ENCODE results near the gene B3GALT4. TPM values are rescaled to one million over a fixed set of nuclear protein-coding genes. Genes with fewer than 3 reads are reported as not detected.
A peak's percentile ranks its signal among the peaks of the same experiment; 100 is the strongest.

Gene B3GALT4
- total and polyA plus RNA-seq, 2 of the 13 experiments (the other 11 are each of a cell fraction or from before 2014, with no cell fraction given) = 0.04 to 0.27 TPM

DNA sequence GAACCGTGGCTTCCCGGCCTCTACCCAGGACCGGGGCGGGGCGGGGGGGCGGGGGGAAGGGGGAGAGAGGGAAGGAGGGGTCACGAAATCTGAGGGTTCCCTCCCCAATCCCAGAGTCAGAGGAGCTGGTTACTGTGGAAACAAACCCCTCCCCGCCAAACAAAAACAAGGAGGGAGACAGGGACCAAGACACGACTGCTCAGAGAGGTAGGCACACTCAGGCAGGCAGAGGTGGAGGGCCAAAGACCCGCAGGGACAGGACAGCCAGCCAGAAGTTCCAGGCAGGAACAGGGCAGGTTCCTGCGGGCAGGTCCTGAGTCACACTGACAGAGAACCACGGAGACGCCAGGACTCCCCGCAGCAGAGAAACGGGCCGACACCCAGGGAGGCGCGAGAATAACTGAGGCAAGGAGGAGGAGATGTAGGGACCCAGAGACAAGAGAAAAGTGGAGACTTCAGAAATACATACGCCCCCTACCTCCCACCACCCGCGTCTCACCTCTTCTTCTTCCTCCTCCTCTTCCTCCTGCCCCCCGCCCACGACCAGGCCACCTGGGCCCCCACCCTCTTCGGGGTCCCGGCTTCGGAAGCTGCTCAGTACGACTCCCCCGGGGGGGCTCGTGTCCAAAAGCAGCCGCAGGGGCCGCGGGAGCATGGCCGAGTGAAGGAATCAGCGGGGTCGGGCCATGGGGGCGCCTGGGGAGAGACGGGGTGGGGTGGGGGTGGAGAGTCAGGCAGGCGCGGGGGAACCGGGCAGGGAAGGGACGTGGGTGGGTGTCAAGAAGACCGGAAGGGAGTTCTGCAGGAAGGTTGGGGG, 21.2 kb downstream of the B3GALT4 start (continued):
- TF ChIP-seq ATF7-NPFF (CRISPR knock-in tag; IDR thresholded peaks at IDR 0.05; ENCODE audit: low read depth) (no peak; the same call in 1 of the 2 replicates), ZNF788 (CRISPR knock-in tag; IDR thresholded peaks at IDR 0.05; ENCODE audit: borderline replicate concordance) (0 out of 2 replicates have a peak, but pooled peaks have one; percentile 46), PITX1 (CRISPR knock-in tag; IDR thresholded peaks at IDR 0.05) (peak; percentile 40; the same call in 1 of the 2 replicates), KDM3A (CRISPR knock-in tag; IDR thresholded peaks at IDR 0.05; ENCODE audit: low read depth) (no peak), IRX3 (CRISPR knock-in tag; IDR thresholded peaks at IDR 0.05; ENCODE audit: borderline replicate concordance, low read depth) (no peak), ZSCAN25 (CRISPR knock-in tag; IDR thresholded peaks at IDR 0.05) (no peak), ZNF264 (CRISPR knock-in tag; IDR thresholded peaks at IDR 0.05) (no peak), CBX2 (IDR thresholded peaks at IDR 0.05; ENCODE audit: low read depth, low read length) (no peak), CBX2 (CRISPR knock-in tag; IDR thresholded peaks at IDR 0.05; ENCODE audit: low read depth) (no peak), FOXK2 (IDR thresholded peaks at IDR 0.05) (no peak), SAP130 (CRISPR knock-in tag; IDR thresholded peaks at IDR 0.05; ENCODE audit: low read depth) (peak; percentile 82), ZNF672 (CRISPR knock-in tag; IDR thresholded peaks at IDR 0.05) (no peak), ZNF768 (CRISPR knock-in tag; IDR thresholded peaks at IDR 0.05) (peak; percentile 69; the same call in 1 of the 2 replicates), ZNF263 (CRISPR knock-in tag; IDR thresholded peaks at IDR 0.05) (no peak), ZFY (CRISPR knock-in tag; IDR thresholded peaks at IDR 0.05) (peak; percentile 8; the same call in 1 of the 2 replicates)
- TF ChIP-seq, protein P1, sequence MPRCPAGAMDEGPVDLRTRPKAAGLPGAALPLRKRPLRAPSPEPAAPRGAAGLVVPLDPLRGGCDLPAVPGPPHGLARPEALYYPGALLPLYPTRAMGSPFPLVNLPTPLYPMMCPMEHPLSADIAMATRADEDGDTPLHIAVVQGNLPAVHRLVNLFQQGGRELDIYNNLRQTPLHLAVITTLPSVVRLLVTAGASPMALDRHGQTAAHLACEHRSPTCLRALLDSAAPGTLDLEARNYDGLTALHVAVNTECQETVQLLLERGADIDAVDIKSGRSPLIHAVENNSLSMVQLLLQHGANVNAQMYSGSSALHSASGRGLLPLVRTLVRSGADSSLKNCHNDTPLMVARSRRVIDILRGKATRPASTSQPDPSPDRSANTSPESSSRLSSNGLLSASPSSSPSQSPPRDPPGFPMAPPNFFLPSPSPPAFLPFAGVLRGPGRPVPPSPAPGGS (CRISPR knock-in tag; IDR thresholded peaks at IDR 0.05) = no peak
- TF ChIP-seq, protein P2, sequence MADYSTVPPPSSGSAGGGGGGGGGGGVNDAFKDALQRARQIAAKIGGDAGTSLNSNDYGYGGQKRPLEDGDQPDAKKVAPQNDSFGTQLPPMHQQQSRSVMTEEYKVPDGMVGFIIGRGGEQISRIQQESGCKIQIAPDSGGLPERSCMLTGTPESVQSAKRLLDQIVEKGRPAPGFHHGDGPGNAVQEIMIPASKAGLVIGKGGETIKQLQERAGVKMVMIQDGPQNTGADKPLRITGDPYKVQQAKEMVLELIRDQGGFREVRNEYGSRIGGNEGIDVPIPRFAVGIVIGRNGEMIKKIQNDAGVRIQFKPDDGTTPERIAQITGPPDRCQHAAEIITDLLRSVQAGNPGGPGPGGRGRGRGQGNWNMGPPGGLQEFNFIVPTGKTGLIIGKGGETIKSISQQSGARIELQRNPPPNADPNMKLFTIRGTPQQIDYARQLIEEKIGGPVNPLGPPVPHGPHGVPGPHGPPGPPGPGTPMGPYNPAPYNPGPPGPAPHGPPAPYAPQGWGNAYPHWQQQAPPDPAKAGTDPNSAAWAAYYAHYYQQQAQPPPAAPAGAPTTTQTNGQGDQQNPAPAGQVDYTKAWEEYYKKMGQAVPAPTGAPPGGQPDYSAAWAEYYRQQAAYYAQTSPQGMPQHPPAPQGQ (CRISPR knock-in tag; IDR thresholded peaks at IDR 0.05; ENCODE audit: borderline replicate concordance) = no peak
- TF ChIP-seq, protein P3, sequence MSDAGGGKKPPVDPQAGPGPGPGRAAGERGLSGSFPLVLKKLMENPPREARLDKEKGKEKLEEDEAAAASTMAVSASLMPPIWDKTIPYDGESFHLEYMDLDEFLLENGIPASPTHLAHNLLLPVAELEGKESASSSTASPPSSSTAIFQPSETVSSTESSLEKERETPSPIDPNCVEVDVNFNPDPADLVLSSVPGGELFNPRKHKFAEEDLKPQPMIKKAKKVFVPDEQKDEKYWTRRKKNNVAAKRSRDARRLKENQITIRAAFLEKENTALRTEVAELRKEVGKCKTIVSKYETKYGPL (CRISPR knock-in tag; IDR thresholded peaks at IDR 0.05) = no peak
- TF ChIP-seq, protein P4, sequence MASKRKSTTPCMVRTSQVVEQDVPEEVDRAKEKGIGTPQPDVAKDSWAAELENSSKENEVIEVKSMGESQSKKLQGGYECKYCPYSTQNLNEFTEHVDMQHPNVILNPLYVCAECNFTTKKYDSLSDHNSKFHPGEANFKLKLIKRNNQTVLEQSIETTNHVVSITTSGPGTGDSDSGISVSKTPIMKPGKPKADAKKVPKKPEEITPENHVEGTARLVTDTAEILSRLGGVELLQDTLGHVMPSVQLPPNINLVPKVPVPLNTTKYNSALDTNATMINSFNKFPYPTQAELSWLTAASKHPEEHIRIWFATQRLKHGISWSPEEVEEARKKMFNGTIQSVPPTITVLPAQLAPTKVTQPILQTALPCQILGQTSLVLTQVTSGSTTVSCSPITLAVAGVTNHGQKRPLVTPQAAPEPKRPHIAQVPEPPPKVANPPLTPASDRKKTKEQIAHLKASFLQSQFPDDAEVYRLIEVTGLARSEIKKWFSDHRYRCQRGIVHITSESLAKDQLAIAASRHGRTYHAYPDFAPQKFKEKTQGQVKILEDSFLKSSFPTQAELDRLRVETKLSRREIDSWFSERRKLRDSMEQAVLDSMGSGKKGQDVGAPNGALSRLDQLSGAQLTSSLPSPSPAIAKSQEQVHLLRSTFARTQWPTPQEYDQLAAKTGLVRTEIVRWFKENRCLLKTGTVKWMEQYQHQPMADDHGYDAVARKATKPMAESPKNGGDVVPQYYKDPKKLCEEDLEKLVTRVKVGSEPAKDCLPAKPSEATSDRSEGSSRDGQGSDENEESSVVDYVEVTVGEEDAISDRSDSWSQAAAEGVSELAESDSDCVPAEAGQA (IDR thresholded peaks at IDR 0.05; ENCODE audit: low read depth) = no peak
- TF ChIP-seq, protein P4 (CRISPR knock-in tag; IDR thresholded peaks at IDR 0.05; ENCODE audit: borderline replicate concordance) = no peak
- TF ChIP-seq, protein P5, sequence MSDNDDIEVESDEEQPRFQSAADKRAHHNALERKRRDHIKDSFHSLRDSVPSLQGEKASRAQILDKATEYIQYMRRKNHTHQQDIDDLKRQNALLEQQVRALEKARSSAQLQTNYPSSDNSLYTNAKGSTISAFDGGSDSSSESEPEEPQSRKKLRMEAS (IDR thresholded peaks at IDR 0.05) = no peak; the same call in 1 of the 2 replicates
